Colonic mucosa (tissue), 4 donors: ENCODE data around the gene ZNF580. TPM values are rescaled to one million over a fixed set of nuclear protein-coding genes. Genes with fewer than 3 reads are reported as not detected.

Source experiments
- DNase-seq: peaks from one replicate; pipeline ENCODE4 v3.0.0-alpha.2; 2020
- H3K27ac ChIP-seq: fragments of 200-600 bp; one replicate; pipeline ENCODE4 v1.8.0; 2021
- H3K27me3 ChIP-seq: fragments of 200-600 bp; one replicate; pipeline ENCODE4 v1.8.0; 2021
- H3K36me3 ChIP-seq: fragments of 200-600 bp; one replicate; pipeline ENCODE4 v1.8.0; 2021
- H3K4me1 ChIP-seq: fragments of 200-600 bp; one replicate; pipeline ENCODE4 v1.8.0; 2021; ENCODE audit warnings: mild to moderate bottlenecking
- H3K4me3 ChIP-seq: fragments of 200-600 bp; one replicate; pipeline ENCODE4 v1.8.0; 2021
- H3K9ac ChIP-seq, 2 donors: one replicate each; pipeline ENCODE4 v1.7.0; 2013; ENCODE audit warnings: control low read depth in 2 of 2, low read depth in 2 of 2, low read length in 2 of 2
- H3K9me3 ChIP-seq: fragments of 200-600 bp; one replicate; pipeline ENCODE4 v1.8.0; 2021
- intact Hi-C: fragments of 100-400 bp; cut with DNase I; formaldehyde crosslinking; loops from one replicate; pipeline ENCODE4 v1.14.1; 2022
- total RNA-seq, 2 donors: library from RNA; stranded (reverse); fragmentation: NEBNext Ultra II Directional in 1 of 2; extraction: Animal tissue kit (Norgen Biotek cat#: 25700) in 1 of 2; gene quantifications; one replicate each; pipeline ENCODE4 v1.2.1, GENCODE V29; 2021
- TF ChIP-seq, protein P1 (sequence below): fragments of 200-600 bp; IDR thresholded peaks from one replicate; pipeline ENCODE4 v1.8.0; 2022; ENCODE audit warnings: antibody characterized with exemption, mild to moderate bottlenecking
- donor health status: healthy.
- donor health status: DM: no; HTN: no; CAD: no.
- donor health status: DM: no; HTN: no; CAD: no.

ZNF580 gene
- total RNA-seq, 2 donors from 2014 or later: 18.0 to 28.6 TPM

DNA sequence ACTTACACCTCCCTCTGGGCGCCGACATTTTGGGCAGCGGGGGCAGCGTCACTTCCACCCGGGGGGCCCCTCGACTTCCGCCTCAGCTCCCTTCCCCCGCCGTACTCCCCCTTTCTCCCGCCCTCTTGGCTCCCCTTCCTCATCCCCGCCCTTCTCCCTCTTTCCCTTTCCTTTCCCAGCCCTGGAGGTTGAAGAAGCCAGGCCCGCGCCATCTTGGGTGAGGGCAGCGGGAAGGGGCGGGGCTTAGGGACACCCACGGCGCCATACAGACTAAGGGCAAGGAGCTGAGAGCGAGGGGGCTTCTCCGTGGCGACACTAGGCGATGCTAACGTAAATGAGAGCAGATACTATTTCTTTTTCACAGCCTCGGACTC is 41.3 kb upstream of the ZNF580 start, which contains the start of gene FIZ1:
Gene FIZ1 (minus strand): TSS at position 50 of the 374 bp plus-strand sequence. CDS start 1,652 bp downstream, outside the sequence.
- Histone ChIP-seq H3K27me3 (no peaks in the 10 kb centered on the region), H3K27ac (peak within 1 kb of the TSS; percentile 96), H3K9ac (peak within 1 kb of the TSS; percentile 80 to 84), H3K9me3 (no peaks in the 10 kb centered on the region), H3K4me3 (peak within 1 kb of the TSS; percentile 61), H3K4me1 (no peaks in the 10 kb centered on the region), H3K36me3 (no peaks in the 10 kb centered on the region)
- intact Hi-C loops: no loop called here
- DNase-seq: peak; percentile 98
- TF ChIP-seq, protein P1, sequence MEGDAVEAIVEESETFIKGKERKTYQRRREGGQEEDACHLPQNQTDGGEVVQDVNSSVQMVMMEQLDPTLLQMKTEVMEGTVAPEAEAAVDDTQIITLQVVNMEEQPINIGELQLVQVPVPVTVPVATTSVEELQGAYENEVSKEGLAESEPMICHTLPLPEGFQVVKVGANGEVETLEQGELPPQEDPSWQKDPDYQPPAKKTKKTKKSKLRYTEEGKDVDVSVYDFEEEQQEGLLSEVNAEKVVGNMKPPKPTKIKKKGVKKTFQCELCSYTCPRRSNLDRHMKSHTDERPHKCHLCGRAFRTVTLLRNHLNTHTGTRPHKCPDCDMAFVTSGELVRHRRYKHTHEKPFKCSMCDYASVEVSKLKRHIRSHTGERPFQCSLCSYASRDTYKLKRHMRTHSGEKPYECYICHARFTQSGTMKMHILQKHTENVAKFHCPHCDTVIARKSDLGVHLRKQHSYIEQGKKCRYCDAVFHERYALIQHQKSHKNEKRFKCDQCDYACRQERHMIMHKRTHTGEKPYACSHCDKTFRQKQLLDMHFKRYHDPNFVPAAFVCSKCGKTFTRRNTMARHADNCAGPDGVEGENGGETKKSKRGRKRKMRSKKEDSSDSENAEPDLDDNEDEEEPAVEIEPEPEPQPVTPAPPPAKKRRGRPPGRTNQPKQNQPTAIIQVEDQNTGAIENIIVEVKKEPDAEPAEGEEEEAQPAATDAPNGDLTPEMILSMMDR: no peak

DNA sequence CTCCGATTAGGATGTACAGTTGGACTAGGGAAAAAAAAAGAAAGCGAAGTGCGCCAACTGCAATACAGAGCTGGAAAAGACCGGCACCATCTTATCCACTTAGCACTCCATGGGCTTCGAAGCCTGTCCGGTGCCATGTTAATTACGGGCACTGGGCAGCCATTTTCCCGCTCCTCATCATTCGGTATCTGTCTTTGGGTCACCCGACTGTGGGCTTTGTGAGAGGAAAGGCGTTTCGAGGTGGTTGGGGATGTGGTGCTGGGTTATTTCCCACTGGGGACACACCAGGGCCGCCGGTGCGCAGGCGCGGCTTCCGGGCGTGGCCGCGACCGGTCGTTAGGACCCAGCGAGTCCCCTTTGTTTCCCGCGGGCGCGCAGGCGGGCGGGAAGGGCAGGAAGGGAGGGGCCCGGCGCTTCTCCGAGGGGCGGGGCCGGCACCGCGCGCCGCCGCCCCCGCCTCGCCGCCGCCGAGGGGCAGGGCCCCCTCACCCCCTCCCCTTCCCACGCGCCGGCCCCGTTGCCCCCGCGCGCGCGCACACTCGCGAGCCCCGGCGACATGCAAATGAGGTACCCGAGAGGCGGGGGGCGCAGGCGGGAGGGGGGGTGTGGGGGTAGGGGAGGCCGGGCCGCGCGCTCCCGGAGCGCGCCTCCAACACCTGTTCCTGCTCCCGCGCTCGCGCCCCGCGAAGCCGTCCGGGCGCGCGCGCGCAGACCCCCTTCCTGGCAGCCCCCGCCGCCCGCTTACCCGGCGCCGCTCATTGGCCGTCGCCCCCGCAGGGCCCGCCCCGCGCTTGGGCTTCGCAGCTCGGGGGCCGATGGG is 40.8 kb upstream of the ZNF580 start, which contains the start of gene ZNF524:
Gene ZNF524 (plus strand): TSS at position 447 of the 820 bp plus-strand sequence. CDS start 1,825 bp downstream, outside the sequence.
- Histone ChIP-seq H3K4me1 (no peaks in the 10 kb centered on the region), H3K9me3 (no peaks in the 10 kb centered on the region), H3K36me3 (no peaks in the 10 kb centered on the region), H3K27ac (peak within 1 kb of the TSS; percentile 96), H3K27me3 (no peaks in the 10 kb centered on the region), H3K4me3 (peak within 1 kb of the TSS; percentile 61), H3K9ac (peak within 1 kb of the TSS; percentile 80 to 84)
- intact Hi-C loops: no loop called here
- peak; percentile 83 for DNase-seq
- TF ChIP-seq, protein P1: no peak

- no peaks in the 10 kb centered on the region for H3K4me1 ChIP-seq
- no peaks in the 10 kb centered on the region for H3K36me3 ChIP-seq
- intact Hi-C loops: no loop called here
- no peaks in the 10 kb centered on the region for H3K9me3 ChIP-seq
- H3K27ac ChIP-seq: peak overlapping the region; percentile 96
- no peak for DNase-seq
- H3K9ac ChIP-seq: peak overlapping the region; percentile 79 to 84
- H3K4me3 ChIP-seq: peak overlapping the region; percentile 61
- TF ChIP-seq, protein P1: no peak
- H3K27me3 ChIP-seq: no peaks in the 10 kb centered on the region
Measured at GRCh38 chr19:55600662-55601028, 40.2 kb upstream of the ZNF580 start.

DNA sequence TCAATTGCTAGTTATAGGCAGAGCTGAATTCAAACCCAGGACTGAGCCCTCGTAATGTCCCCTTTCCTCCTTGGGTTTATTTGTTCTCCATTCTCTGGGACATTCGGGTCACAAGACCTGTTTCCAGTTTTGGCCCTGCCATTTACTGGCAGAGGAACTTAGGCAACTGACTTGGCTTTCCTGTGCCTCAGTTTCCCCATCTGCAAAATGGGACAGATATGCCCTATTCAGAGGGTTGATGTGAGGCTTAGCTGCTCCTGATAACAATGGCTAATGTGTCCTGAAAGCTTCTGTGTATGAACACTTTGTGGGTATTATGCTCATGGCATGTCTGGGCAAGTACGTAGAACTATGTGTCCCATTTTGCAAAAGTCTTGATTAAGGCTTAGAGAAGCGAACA is 39.7 kb upstream of the ZNF580 start:
- Histone ChIP-seq H3K27me3 (no peaks in the 10 kb centered on the region), H3K9me3 (no peaks in the 10 kb centered on the region), H3K9ac (peak overlapping the region; percentile 79 to 84), H3K4me1 (no peaks in the 10 kb centered on the region), H3K36me3 (no peaks in the 10 kb centered on the region), H3K4me3 (peak overlapping the region; percentile 61), H3K27ac (peak overlapping the region; percentile 96)
- intact Hi-C loops: no loop called here
- peak; percentile 28 for DNase-seq
- TF ChIP-seq, protein P1: no peak

DNA sequence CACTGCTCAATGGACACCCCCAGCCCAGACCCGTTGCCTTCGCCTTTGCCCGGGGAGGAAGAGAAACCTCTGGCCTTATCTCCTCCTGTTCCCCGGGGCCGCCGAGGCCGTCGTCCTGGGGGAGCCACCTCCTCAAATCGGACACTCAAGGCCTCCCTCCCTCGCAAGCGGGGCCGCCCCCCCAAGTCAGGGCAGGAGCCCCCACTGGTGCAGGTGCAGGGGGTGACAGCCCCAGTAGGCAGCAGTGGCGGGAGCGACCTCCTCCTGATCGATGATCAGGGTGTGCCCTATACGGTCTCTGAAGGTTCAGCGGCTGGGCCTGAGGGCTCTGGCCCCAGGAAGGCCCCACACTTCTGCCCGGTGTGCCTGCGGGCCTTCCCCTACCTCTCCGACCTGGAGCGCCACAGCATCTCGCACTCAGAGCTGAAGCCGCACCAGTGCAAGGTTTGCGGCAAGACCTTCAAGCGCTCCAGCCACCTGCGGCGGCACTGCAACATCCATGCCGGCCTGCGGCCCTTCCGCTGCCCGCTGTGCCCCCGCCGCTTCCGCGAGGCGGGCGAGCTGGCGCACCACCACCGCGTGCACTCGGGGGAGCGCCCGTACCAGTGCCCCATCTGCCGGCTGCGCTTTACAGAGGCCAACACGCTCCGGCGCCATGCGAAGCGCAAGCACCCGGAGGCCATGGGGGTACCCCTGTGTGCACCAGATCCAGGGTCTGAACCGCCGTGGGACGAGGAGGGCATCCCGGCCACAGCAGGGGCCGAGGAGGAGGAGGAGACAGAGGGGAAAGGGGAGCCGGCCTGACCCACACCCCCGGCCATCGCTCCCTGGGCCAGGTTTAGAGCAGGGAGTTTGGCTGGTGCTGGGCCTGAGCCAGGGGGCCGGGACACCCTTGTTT is 38.4 kb upstream of the ZNF580 start:
- Histone ChIP-seq H3K27me3 (no peaks in the 10 kb centered on the region), H3K4me3 (no peak overlapping the region), H3K9ac (no peak overlapping the region), H3K36me3 (no peaks in the 10 kb centered on the region), H3K9me3 (no peaks in the 10 kb centered on the region), H3K27ac (no peak overlapping the region), H3K4me1 (peaks cover 7% of the 10 kb centered on the region)
- DNase-seq: no peak
- intact Hi-C loops: no loop called here
- TF ChIP-seq, protein P1: no peak
